Measurements from ENCODE around the gene MRPS18A. TPM values are rescaled to one million over a fixed set of nuclear protein-coding genes. Genes with fewer than 3 reads are reported as not detected.

MRPS18A gene
- total RNA-seq, 1 donor from 2014 or later: 31.9 TPM

DNA sequence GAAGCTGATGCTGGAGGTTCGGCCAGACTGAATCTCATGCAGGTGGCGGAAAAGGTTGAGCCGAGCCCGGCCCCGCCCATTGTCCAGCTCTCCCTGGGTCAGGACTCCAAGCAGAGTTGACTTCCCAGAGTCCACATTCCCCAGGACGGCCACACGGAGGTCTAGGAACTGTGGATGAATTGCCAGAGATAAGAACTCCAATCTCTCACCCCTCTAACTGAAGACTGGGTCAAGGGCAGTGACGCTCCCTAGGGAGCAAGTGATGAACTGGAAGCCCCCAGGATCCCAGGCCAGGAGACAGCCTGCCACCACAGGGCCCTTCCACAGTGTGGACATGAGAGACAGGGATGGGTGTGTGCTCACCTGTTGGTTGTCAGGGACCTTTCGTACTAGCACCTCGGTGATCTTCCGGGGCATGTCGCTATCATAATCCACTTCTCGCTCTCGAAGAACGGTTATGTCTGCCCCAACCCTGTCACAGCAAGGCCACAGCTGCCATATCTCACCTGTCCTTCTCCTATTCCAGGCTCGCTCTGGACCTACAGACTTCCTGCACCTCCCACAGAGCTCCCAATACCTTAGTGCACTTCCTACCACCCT lies 62.1 kb downstream of the MRPS18A start:
- Histone ChIP-seq H3K27me3 (no peaks in the 10 kb centered on the region), H3K27ac (no peak overlapping the region), H3K9me3 (no peaks in the 10 kb centered on the region), H3K36me3 (peaks cover 0 to 54% of the 10 kb centered on the region in 2 donors), H3K4me1 (peaks cover 27% of the 10 kb centered on the region), H3K4me3 (no peak overlapping the region)
- DNase-seq (ENCODE audit: extremely low spot score in 2 of 2): no peak
- TF ChIP-seq POLR2A (IDR thresholded peaks at IDR 0.05) (no peak), POLR2AphosphoS5 (IDR thresholded peaks at IDR 0.05; ENCODE audit: insufficient read depth in 1 of 2, low read depth in 1 of 2) (no peak)
- TF ChIP-seq, protein P1, sequence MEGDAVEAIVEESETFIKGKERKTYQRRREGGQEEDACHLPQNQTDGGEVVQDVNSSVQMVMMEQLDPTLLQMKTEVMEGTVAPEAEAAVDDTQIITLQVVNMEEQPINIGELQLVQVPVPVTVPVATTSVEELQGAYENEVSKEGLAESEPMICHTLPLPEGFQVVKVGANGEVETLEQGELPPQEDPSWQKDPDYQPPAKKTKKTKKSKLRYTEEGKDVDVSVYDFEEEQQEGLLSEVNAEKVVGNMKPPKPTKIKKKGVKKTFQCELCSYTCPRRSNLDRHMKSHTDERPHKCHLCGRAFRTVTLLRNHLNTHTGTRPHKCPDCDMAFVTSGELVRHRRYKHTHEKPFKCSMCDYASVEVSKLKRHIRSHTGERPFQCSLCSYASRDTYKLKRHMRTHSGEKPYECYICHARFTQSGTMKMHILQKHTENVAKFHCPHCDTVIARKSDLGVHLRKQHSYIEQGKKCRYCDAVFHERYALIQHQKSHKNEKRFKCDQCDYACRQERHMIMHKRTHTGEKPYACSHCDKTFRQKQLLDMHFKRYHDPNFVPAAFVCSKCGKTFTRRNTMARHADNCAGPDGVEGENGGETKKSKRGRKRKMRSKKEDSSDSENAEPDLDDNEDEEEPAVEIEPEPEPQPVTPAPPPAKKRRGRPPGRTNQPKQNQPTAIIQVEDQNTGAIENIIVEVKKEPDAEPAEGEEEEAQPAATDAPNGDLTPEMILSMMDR (IDR thresholded peaks at IDR 0.05): no peak
- intact Hi-C loops (cut with DNase I): loop anchor here (5.0 kb wide), 1 partner anchor 147 kb away; the partner anchor contains the start of gene VEGFA

DNA sequence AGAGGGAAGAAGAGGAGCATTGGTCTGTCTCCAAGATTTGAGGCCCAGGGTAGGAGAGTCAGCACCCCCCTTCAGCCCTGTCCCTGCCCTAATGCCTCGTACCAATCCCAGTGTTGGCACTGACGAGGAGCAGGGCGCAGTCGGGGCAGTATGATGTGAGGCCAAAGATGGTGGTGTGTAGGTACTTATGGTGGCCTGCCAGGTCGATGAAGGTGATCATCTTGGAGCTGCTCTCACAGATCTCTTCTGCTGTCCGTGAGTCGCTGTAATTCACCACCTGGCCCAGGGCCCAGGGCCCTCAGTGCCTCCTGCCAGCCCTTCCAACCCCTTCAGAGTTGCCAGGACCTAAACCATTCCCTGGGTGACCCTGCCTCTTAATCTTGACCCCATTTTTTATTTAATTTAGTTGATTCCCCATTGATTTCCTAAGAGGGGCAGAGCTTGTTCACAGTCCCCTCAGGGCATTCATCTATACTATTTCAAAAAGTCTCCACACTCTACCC lies 62.8 kb downstream of the MRPS18A start:
- TF ChIP-seq POLR2AphosphoS5 (IDR thresholded peaks at IDR 0.05; ENCODE audit: insufficient read depth in 1 of 2, low read depth in 1 of 2) (no peak), POLR2A (IDR thresholded peaks at IDR 0.05) (no peak)
- TF ChIP-seq, protein P1 (IDR thresholded peaks at IDR 0.05): no peak
- no peak overlapping the region for H3K4me3 ChIP-seq
- H3K9me3 ChIP-seq: no peaks in the 10 kb centered on the region
- peaks cover 0 to 58% of the 10 kb centered on the region in 2 donors for H3K36me3 ChIP-seq
- H3K4me1 ChIP-seq: peaks cover 23% of the 10 kb centered on the region
- no peak overlapping the region for H3K27ac ChIP-seq
- no peaks in the 10 kb centered on the region for H3K27me3 ChIP-seq
- intact Hi-C loops (cut with DNase I): loop anchor here (5.0 kb wide), 1 partner anchor 147 kb away; the partner anchor contains the start of gene VEGFA
- DNase-seq (ENCODE audit: extremely low spot score in 2 of 2): no peak

DNA sequence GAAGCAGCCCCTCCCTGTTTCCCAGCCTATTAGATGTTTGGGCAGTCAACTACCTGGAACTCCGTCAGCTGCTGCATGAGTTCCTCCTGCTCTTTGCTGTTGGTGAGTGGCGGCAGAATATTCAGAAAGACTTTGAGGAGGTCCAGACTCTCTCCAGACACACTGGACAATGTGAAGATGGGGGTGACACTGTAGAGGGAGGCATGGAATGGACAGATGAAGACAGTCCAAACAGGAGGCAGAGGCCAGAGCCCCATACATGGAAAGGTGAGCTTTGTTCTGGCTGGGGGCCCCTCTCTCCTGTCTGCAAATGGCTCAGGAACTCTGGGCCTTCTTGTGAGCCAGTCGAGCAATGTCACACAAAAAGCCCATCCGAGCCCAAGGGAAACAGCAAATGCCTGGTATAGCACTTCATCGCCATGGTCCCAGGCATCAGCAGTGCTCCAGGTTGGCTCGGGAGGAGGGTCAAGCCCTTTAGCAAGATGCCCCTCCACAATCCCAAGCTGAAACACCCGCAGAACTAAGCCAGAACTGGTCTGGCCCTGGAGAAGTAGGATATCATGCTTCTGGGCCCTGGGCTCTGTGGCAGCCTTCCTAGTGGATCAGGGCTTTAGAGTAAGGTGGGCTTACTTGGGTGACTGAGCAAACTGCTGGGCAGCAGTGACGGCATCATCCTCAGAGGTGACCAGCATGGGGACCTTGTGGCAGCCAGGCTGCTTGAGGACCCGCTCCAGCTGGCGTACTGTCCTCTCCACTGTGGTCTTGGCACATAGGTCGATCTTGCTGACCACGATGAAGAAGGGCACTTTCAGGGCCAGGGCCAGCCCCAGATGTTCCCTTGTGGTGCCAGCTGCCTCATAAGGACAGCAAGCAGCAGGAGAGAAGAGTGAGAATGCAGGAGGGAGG lies 63.5 kb downstream of the MRPS18A start:
- Histone ChIP-seq H3K27me3 (no peaks in the 10 kb centered on the region), H3K4me1 (peaks cover 23% of the 10 kb centered on the region), H3K4me3 (no peak overlapping the region), H3K36me3 (peaks cover 0 to 58% of the 10 kb centered on the region in 2 donors), H3K9me3 (no peaks in the 10 kb centered on the region), H3K27ac (no peak overlapping the region)
- intact Hi-C loops (cut with DNase I): no loop called here
- DNase-seq (ENCODE audit: extremely low spot score in 2 of 2): no peak
- TF ChIP-seq POLR2AphosphoS5 (IDR thresholded peaks at IDR 0.05; ENCODE audit: insufficient read depth in 1 of 2, low read depth in 1 of 2): no peak
- no peak for TF ChIP-seq POLR2A (IDR thresholded peaks at IDR 0.05)
- TF ChIP-seq, protein P1 (IDR thresholded peaks at IDR 0.05): no peak

DNA sequence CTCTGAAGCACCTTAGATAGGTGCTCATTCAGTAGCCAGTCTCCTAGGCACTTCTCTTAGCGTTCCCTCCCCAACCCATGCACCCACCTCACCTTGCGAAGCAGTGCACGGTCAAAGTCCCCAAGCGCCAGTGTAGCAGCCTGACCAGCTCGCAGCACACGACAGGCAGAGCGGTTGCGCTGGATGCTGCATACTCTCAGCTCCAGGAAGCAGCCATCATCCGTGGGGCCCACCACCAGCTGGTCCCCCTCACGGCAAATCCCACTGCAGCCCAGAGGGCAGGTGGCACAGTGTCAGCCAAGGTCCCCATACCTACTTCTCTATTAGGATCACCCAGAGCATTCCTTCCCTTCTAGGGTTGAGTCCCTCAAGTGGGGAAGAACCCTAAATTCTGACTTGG lies 65.0 kb downstream of the MRPS18A start:
- TF ChIP-seq, protein P1 (IDR thresholded peaks at IDR 0.05): no peak
- TF ChIP-seq POLR2AphosphoS5 (IDR thresholded peaks at IDR 0.05; ENCODE audit: insufficient read depth in 1 of 2, low read depth in 1 of 2) (no peak), POLR2A (IDR thresholded peaks at IDR 0.05) (no peak)
- H3K27me3 ChIP-seq: no peaks in the 10 kb centered on the region
- no peak overlapping the region for H3K4me3 ChIP-seq
- peaks cover 12% of the 10 kb centered on the region for H3K4me1 ChIP-seq
- DNase-seq (ENCODE audit: extremely low spot score in 2 of 2): no peak
- no peaks in the 10 kb centered on the region for H3K9me3 ChIP-seq
- intact Hi-C loops (cut with DNase I): no loop called here
- H3K36me3 ChIP-seq: peaks cover 0 to 58% of the 10 kb centered on the region in 2 donors
- no peak overlapping the region for H3K27ac ChIP-seq

Data from vagina (tissue), 2 donors.